Pancreas (tissue), 10 donors: ENCODE results near the gene GPX5. TPM values are rescaled to one million over a fixed set of nuclear protein-coding genes. Genes with fewer than 3 reads are reported as not detected.
A peak's percentile ranks its signal among the peaks of the same experiment; 100 is the strongest.
"Not testable (repeated sequence)": the region's sequence is repeated elsewhere in the genome, so short reads cannot be mapped to it uniquely, and the experiment has no call there.

Experiments used
- ATAC-seq, 4 donors: fragments of 200-7000 bp; cut with Tn5 transposase; one replicate each; pipeline versions ENCODE4 v1.8.0 to v1.9.1; 2020; ENCODE audit warnings: mild to moderate bottlenecking in 4 of 4, moderate library complexity in 4 of 4
- DNase-seq, 6 donors: peaks; one replicate each; pipeline ENCODE4 v3.0.0-alpha.2; 2020
- FAIRE-seq: peaks from 2 replicates; lab custom pipeline; 2012; peaks lifted over from hg19 to GRCh38; lab: Jason Lieb, UNC
- H3K27ac ChIP-seq, 4 donors: fragments of 200-600 bp; sonication (generic); 1 replicate in 3 of 4; 2 replicates in 1 of 4; pipeline versions ENCODE4 v1.5.0 to v1.8.0; 2020
- H3K27me3 ChIP-seq, 4 donors: fragments of 200-600 bp; one replicate each; pipeline ENCODE4 v1.8.0; 2021
- H3K36me3 ChIP-seq, 3 donors: fragments of 200-600 bp; sonication (generic) in 1 of 3; one replicate each; pipeline versions ENCODE4 v1.5.0 to v1.8.0; 2020 to 2021
- H3K4me1 ChIP-seq, 3 donors: fragments of 200-600 bp; one replicate each; pipeline ENCODE4 v1.8.0; 2021
- H3K4me3 ChIP-seq, 4 donors: fragments of 200-600 bp; sonication (generic) in 2 of 4; one replicate each; pipeline versions ENCODE4 v1.5.0 to v1.8.0; 2020 to 2021
- H3K9me3 ChIP-seq, 4 donors: fragments of 200-600 bp; one replicate each; pipeline ENCODE4 v1.8.0; 2021
- CTCF ChIP-seq, 4 donors: fragments of 200-600 bp; sonication (generic) in 3 of 4; IDR thresholded peaks; one replicate each; pipeline versions ENCODE4 v1.5.0 to v1.8.0; 2021; ENCODE audit warnings: antibody characterized with exemption in 4 of 4
- WGBS, 2 donors: extraction: QIAGEN DNeasy Blood & Tissue Kit; methylation state at CpG; one replicate each; pipeline ENCODE4 v1.1.7; 2013; 5-methylcytosine and 5-hydroxymethylcytosine counted together
- intact Hi-C, 3 donors: fragments of 100-400 bp; cut with DNase I; formaldehyde crosslinking; loops; one replicate each; pipeline versions ENCODE4 v1.11.1 to v1.14.2; 2022
- polyA plus RNA-seq, 2 donors: library from polyadenylated mRNA; stranded (reverse); fragments of 200-250 nt; gene quantifications; one replicate each; pipeline ENCODE4 v1.2.3, GENCODE V29; 2013
- total RNA-seq, 6 donors: library from RNA; stranded (reverse); fragmentation: NEBNext Ultra II Directional in 4 of 6; extraction: Animal tissue kit (Norgen Biotek cat#: 25700) in 4 of 6; gene quantifications; one replicate each; pipeline versions ENCODE4 v1.2.1 to v1.2.4, GENCODE V29; 2021 to 2023
- donor health status: healthy with polysubstance abuse.
- donor health status: DM: no; HTN: no; CAD: no; lungs with moderate emphysema.
- donor health status: DM: no; HTN: no; CAD: no.
- donor health status: control.
- donor health status: control.
- donor health status: Bipolar disorder and iron deficiency.
- donor health status: DM: yes; HTN: yes; CAD: no.
- donor health status: DM: no; HTN: no; CAD: no.
- donor health status: DM: no; HTN: no; CAD: no.
- donor health status: DM: yes; HTN: yes; CAD: no.

Gene GPX5
- total and polyA plus RNA-seq, 8 donors = not detected

GRCh38 chr6:28511628-28512300 lies 13.9 kb upstream of the GPX5 start:
- FAIRE-seq = no peak
- H3K27ac ChIP-seq = no peak overlapping the region
- DNase-seq = peak in 1 of 6 donors; percentile 42
- H3K9me3 ChIP-seq = no peaks in the 10 kb centered on the region
- H3K4me1 ChIP-seq = no peaks in the 10 kb centered on the region
- H3K27me3 ChIP-seq = peaks cover 0 to 8% (median 0%) of the 10 kb centered on the region in 4 donors
- no peak for TF ChIP-seq CTCF (IDR thresholded peaks at IDR 0.05)
- no peak for ATAC-seq
- H3K36me3 ChIP-seq = no peaks in the 10 kb centered on the region
- intact Hi-C loops = no loop called here
- no peak overlapping the region for H3K4me3 ChIP-seq
- 88 to 92% methylated on average over 49 to 51 of the region's 51 CpGs for WGBS, 2 donors

- H3K36me3 ChIP-seq, H3K9me3 ChIP-seq, intact Hi-C loops, FAIRE-seq, H3K27ac ChIP-seq, H3K4me3 ChIP-seq, H3K27me3 ChIP-seq, DNase-seq, H3K4me1 ChIP-seq, ATAC-seq: not testable (repeated sequence)
- WGBS, 2 donors = 78 to 82% methylated on average over 8 of the region's 8 CpGs
Observed at GRCh38 chr6:28512387-28512786, 13.3 kb upstream of the GPX5 start.

- no peak within 1 kb of the TSS for H3K4me3 ChIP-seq
- FAIRE-seq (no peak), DNase-seq (no peak), ATAC-seq (no peak)
- no peak for TF ChIP-seq CTCF (IDR thresholded peaks at IDR 0.05)
- H3K27ac ChIP-seq = no peak within 1 kb of the TSS
- H3K9me3 ChIP-seq = no peaks in the 10 kb centered on the region
- WGBS, 2 donors = 27 to 49% methylated on average over 4 of the region's 4 CpGs
- no peaks in the 10 kb centered on the region for H3K36me3 ChIP-seq
- no peaks in the 10 kb centered on the region for H3K4me1 ChIP-seq
- H3K27me3 ChIP-seq = peaks cover 0 to 4% (median 0%) of the 10 kb centered on the region in 4 donors
- intact Hi-C loops = no loop called here
Observed at GRCh38 chr6:28515676-28516075, 10.0 kb upstream of the GPX5 start, which contains the start of gene GPX6. Gene GPX6 (minus strand): TSS chr6:28515793. CDS start chr6:28515743, 50 bp downstream.

GRCh38 chr6:28517964-28518363 lies 7.7 kb upstream of the GPX5 start:
- no peak overlapping the region for H3K27ac ChIP-seq
- no peaks in the 10 kb centered on the region for H3K36me3 ChIP-seq
- intact Hi-C loops = no loop called here
- ATAC-seq = no peak
- no peaks in the 10 kb centered on the region for H3K4me1 ChIP-seq
- 60 to 69% methylated on average over 2 of the region's 2 CpGs for WGBS, 2 donors
- H3K9me3 ChIP-seq = no peaks in the 10 kb centered on the region
- no peak for DNase-seq
- H3K4me3 ChIP-seq = no peak overlapping the region
- H3K27me3 ChIP-seq = peaks cover 0 to 4% (median 0%) of the 10 kb centered on the region in 4 donors
- no peak for TF ChIP-seq CTCF (IDR thresholded peaks at IDR 0.05)
- no peak for FAIRE-seq

- FAIRE-seq = no peak
Observed at GRCh38 chr6:28522594-28523240, 3.0 kb upstream of the GPX5 start.

More at GRCh38 chr6:28522594-28523240, 3.0 kb upstream of the GPX5 start:
- DNase-seq = no peak
- Histone ChIP-seq H3K4me1 (no peaks in the 10 kb centered on the region), H3K27ac (no peak overlapping the region), H3K4me3 (no peak overlapping the region), H3K36me3 (no peaks in the 10 kb centered on the region), H3K9me3 (no peaks in the 10 kb centered on the region), H3K27me3 (peaks cover 0 to 19% (median 0%) of the 10 kb centered on the region in 4 donors)
- no peak for ATAC-seq
- intact Hi-C loops = no loop called here
- TF ChIP-seq CTCF (IDR thresholded peaks at IDR 0.05) = no peak
